Loucy (cell line): ENCODE data around the gene HMGXB4.

Source experiments
- EZH2phosphoT487 ChIP-seq: fragments of 200-600 bp; IDR thresholded peaks from 2 replicates; pipeline ENCODE4 v1.6.1; 2018; ENCODE audit warnings: antibody characterized with exemption, mild to moderate bottlenecking, moderate library complexity, borderline replicate concordance
- TF ChIP-seq, protein P1 (sequence below): fragments of 200-600 bp; sonication (generic); conservative IDR thresholded peaks from 2 replicates; pipeline ENCODE4 v1.5.1; 2014; ENCODE audit warnings: mild to moderate bottlenecking, antibody characterized with exemption, low read length

DNA sequence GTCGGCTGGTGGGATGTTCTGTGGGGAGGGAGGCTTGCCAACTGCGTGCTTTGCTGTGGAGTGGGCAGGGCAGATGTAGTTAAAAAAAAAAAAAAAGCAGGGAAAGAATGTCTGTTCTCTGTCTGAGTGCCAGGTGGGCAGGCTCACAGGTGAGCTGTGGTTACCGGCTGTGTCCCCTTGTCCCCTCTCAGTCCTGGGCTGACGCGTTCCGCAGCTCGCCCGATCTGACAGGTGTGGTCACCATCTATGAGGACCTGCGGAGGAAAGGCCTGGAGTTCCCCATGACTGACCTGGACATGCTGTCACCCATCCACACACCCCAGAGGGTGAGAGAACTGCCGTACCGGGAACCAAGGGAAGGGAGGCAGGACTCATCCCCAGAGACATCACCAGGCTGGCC is 66.0 kb downstream of the HMGXB4 start:
- TF ChIP-seq, protein P1, sequence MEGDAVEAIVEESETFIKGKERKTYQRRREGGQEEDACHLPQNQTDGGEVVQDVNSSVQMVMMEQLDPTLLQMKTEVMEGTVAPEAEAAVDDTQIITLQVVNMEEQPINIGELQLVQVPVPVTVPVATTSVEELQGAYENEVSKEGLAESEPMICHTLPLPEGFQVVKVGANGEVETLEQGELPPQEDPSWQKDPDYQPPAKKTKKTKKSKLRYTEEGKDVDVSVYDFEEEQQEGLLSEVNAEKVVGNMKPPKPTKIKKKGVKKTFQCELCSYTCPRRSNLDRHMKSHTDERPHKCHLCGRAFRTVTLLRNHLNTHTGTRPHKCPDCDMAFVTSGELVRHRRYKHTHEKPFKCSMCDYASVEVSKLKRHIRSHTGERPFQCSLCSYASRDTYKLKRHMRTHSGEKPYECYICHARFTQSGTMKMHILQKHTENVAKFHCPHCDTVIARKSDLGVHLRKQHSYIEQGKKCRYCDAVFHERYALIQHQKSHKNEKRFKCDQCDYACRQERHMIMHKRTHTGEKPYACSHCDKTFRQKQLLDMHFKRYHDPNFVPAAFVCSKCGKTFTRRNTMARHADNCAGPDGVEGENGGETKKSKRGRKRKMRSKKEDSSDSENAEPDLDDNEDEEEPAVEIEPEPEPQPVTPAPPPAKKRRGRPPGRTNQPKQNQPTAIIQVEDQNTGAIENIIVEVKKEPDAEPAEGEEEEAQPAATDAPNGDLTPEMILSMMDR, result no peak
- no peak for TF ChIP-seq EZH2phosphoT487
